NCI-H1417 treated with DMSO at 0.1 percent for 48 hours (cell line): Measurements from ENCODE around the gene SVBP.
A peak's percentile ranks its signal among the peaks of the same experiment; 100 is the strongest.
"Not testable (repeated sequence)": the region's sequence is repeated elsewhere in the genome, so short reads cannot be mapped to it uniquely, and the experiment has no call there.

Experiments used
- DNase-seq: peaks from one replicate; lab custom pipeline; 2025; lab: John Stamatoyannopoulos, UW

Gene SVBP

DNA sequence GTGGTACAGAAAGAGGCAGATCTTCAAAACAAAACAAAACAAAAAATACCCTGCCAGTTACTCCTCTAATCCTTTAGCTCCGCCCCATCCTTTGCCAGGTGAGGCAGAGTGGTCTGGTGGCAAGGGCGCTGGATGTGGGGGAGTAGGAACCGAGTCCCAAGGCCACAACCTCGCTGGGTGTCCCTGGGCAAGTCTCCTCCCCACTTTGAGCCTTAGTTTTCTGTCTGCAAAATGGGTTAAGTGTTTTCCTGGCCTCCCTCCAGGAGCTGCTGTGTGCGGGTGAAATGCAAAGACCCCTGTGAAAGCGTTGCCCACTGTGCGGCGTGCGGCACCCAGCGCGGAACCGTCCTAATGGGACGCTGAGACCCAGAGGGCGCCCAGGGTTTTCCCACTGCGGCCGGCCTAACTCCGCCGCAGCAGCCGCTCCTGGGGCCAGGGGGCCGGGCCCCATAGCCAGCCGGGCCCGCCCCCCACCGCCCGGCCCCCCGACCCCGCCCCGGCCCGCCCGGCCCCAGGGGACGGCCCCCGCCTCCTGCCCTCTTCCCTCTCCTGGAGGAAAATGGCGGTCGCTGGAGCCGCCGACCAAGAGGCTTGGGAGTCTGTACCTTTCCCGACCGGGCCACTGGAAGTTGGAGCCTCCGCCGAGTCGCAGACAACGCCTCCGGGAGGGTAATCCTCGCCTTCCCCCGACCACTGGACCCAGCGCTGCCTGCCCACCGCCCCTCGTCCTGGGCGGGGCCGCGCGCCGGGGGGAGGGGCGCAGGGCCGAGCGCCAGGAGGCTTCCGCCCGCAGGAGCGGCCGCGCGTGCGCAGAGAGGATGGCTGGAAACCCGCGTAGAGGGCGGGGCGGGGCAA is at the start of gene SVBP, which contains the start of gene ERMAP:
Gene SVBP, minus strand, starts transcription at position 813 of the 855 bp plus-strand sequence. CDS start 853 bp downstream, outside the sequence.
Gene ERMAP, plus strand, starts transcription at position 538 of the 855 bp plus-strand sequence. CDS start 13,327 bp downstream, outside the sequence.
- peak; percentile 55 for DNase-seq

- DNase-seq = no peak
These were observed 49.4 kb upstream of the SVBP start for GRCh38 chr1:42866549-42866948.

DNA sequence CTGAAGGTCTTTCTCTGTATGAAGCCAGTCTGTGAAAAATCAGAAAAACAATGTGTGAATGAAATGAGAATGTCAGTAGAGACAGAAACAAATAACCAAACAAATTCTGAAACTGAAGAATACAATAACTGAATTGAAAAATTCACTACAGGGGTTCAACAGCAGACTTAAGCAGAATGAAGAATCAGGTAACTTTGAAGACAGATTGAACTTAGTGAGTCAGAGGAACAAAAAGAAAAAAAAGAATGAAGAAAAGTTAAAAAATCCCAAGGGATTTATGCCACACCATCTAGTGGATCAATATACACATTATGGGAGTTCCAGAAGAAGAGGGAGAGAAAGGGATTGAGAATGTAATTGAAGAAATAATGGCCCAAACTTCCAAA is 43.8 kb upstream of the SVBP start:
- DNase-seq = no peak

- no peak for DNase-seq
These were observed 43.3 kb upstream of the SVBP start for GRCh38 chr1:42860339-42861013.

DNA sequence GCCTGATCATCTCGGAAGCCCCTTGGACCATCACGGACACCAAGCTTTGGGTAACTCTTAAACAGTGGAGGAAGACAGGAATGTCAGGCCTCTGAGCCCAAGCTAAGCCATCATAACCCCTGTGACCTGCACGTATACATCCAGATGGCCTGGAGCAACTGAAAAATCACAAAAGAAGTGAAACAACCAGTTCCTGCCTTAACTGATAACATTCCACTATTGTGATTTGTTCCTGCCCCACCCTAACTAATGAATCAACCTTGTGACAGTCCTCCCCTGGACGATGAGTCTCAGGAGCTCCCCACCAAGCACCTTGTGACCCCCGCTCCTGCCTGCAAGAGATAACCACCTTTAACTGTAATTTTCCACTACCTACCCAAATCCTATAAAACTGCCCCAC is 42.2 kb upstream of the SVBP start:
- DNase-seq = not testable (repeated sequence)

- not testable (repeated sequence) for DNase-seq
These were observed 39.4 kb upstream of the SVBP start for GRCh38 chr1:42856554-42856953.

DNA sequence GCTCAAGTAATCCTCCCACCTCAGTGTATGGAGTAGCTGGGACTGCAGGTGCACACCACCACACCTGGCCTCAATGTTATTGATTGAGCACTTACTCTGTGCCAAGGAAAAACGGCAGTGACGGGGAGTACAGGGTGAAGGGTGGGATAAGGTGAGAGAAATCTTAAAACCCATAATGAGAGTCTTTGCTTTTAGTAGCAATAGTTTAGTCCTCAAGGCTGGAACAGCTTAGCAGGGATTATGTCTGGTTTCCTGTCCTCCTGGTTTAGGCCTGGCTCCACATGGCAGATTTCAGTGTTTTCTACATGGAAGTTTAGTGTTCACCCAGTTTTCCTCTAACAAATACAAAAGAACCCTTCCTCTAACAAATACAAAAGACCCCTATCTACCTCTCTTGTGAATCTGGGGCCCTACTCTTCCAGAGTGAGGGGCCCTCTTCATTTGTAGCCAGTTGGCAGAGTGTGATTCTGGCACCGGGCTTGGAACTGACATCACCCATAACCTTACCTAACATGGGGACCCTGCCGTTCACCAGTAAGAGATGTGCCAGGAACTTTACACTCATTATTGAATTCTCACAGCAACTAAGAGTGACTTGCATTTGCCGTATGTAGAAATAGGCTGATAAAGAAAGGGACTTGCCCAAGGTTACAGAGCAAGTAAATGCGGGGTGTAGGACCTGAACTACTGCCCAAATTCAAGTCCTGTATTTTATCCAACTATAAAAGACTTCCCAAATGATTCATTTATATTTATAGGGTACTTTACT is 36.1 kb upstream of the SVBP start:
- DNase-seq = no peak

GRCh38 chr1:42852608-42852980 is 35.4 kb upstream of the SVBP start:
- DNase-seq = no peak

DNA sequence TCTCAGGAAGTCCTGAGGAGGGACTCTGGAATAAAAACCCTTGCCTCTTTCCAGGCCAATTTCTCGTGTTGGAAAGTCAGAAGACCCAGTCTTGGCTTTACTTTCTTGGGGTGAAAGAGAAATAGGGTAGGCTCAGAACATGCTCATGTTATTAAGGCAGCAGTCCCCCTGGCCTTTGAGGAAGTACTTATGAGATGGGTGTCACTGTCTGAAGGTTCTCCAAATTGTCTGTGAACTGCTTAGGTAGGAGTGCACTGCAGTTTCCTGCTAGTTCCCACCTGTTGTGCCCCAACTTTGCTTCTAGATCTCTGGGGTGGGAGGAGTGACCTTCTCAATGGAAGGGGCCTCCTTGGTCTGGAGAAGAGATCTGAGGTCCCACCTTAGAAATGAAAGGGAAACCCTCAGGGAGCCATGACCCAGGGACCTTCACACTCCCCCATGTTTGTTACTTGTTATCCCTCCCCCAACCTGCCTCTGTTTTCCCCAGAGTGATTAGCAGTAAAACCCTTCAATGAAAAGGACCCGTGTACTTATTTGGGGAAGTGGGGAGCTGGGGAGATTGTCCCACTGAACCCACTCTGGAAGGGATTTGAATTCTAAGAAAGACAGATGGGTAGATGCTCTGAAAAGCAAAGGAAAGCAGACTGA is 34.9 kb upstream of the SVBP start:
- DNase-seq = no peak

- no peak for DNase-seq
These were observed 34.2 kb upstream of the SVBP start for GRCh38 chr1:42851420-42851819.

GRCh38 chr1:42849944-42850343 is 32.7 kb upstream of the SVBP start:
- DNase-seq = no peak

DNA sequence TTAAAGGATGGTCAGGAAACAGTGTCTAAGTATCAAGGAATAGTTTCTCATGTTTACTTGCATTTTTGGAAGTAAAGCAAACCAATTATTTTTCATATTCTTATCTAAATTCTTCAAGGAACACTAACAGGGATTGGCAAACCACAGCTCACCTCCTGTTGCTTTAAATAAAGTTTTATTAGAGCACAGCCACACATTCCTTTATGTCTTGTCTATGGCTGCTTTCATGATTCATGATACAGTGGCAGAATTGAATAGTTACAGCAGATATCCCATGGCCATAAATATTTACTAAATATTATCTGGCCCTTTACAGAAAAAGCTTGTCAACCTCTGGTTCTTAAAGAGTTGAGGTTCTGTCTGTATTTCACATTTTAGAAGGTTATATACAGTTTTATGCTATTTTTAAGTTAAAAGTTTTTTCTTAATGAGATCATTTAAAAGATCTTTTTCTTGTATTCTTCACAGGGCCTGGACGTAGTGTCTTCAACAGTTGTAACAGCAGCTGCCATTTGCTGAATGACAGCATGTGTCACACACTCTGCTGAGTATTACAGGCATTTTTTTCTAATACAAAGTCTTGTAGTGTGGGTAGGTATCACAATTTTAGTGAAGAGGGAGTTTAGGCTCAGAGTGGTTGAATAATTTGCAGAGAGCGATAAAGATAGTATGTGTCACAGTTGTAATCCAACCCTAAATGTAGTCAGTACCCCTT is 31.8 kb upstream of the SVBP start:
- no peak for DNase-seq

DNA sequence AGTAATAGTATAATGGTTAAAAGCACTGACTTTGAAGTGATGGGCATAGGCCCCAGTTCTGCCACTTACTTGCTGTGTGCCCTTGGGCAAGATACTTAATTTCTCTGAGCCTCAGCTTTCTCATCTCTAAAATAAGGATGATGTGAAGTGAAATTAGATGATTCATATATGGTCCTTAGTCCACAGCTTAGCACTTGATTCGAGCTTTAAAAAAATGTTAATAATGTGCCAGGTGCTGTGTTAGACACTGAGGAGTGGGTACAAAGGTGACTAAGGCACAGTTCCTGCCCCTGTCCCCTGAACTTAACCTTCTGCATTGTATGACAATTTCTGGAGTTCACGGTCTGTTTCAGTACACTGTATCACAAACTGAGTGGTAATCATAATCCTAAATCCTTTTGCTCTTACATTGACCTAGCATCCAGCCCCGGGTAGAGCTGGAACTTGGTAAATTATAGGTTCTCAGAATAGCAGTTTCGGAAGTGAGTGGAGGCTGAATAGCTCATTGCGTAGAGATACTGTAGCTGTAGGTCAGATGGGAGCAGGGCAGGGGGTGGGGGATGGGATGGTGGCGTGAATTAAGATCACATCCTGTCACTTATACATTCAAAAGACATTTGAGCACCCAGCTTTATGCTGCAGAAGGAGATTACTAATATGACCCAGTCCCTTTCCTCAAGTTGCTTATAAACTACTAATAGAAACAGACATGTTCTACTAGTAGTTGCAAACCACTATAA is 30.7 kb upstream of the SVBP start:
- no peak for DNase-seq

- no peak for DNase-seq
These were observed 30.0 kb upstream of the SVBP start for GRCh38 chr1:42847111-42847595.

DNA sequence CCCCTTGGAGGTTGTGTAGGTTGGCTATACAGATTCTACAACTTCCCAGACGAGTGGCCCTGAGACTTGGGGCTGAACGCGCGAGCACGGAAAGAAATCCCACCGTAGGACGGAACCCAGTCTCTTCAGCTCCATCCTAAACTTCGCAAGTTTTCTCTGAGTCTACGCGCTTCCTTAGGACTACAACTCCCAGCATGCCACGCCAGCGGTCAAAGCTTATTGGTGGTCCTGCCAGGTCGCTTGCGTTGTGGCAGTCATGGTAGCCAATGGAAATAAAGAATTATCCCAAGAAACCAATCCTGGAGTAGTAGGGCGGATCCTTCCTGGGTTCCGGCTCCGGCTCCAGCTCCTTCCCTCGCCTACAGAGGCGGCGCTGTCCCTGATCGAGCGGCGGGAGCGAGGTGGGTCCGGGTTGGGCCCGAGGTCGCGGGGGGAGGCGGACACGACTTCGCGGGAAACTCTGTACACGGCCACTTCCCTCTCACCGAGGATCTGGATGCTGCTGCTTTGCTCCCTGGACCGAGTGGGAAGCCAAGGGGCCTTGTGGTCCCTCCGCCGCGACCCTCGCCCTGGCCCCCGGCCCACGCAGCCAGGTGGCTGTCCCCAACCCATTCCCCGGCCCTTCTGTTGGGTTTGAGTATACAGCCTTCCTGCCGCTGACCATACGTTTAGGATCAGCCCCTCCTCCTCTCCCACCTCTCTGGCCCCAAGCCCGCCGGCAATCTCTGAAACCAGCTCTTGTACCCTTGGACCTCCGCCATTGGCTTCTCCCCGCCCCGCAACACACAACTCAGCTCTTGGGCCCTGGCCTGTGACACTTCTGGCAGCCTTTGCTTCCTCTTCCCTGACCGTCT is 29.3 kb upstream of the SVBP start, which contains the start of gene ZNF691:
Gene ZNF691, plus strand, starts transcription at position 357 of the 854 bp plus-strand sequence. CDS start 3,046 bp downstream, outside the sequence.
- peak; percentile 88 for DNase-seq

GRCh38 chr1:42845866-42846256 is 28.7 kb upstream of the SVBP start:
- no peak for DNase-seq

- DNase-seq = no peak
These were observed 28.0 kb upstream of the SVBP start for GRCh38 chr1:42845193-42845592.

GRCh38 chr1:42844592-42845140 is 27.5 kb upstream of the SVBP start:
- no peak for DNase-seq
